Thoracic aorta (tissue), 2 donors: ENCODE measurements around the gene KAZN. TPM values are rescaled to one million over a fixed set of nuclear protein-coding genes. Genes with fewer than 3 reads are reported as not detected.

Experiments
- ATAC-seq: fragments of 150-250 bp; one replicate; pipeline ENCODE4 v1.8.0; 2017; ENCODE audit warnings: low read depth; ENCODE audit not compliant: insufficient number of reproducible peaks, low FRiP score
- DNase-seq: peaks from one replicate; pipeline ENCODE4 v3.0.0-alpha.2; 2020; ENCODE audit warnings: low spot score
- H3K27ac ChIP-seq, 2 donors: fragments of 200-600 bp; sonication (generic); 1 replicate in 1 of 2; 2 replicates in 1 of 2; pipeline ENCODE4 v1.5.1; 2016; ENCODE audit warnings: mild to moderate bottlenecking in 2 of 2, moderate library complexity in 2 of 2
- H3K27me3 ChIP-seq: fragments of 200-600 bp; sonication (generic); replicated peaks from 2 replicates; pipeline ENCODE4 v1.6.0; 2016; ENCODE audit warnings: mild to moderate bottlenecking; ENCODE audit not compliant: insufficient read depth
- H3K36me3 ChIP-seq: fragments of 200-600 bp; sonication (generic); one replicate; pipeline ENCODE4 v1.5.1; 2016
- H3K4me1 ChIP-seq, 2 donors: fragments of 200-600 bp; sonication (generic); 1 replicate in 1 of 2; 2 replicates in 1 of 2; pipeline versions ENCODE4 v1.5.1 to v1.6.0; 2016; ENCODE audit warnings: low read depth in 2 of 2, mild to moderate bottlenecking in 1 of 2; ENCODE audit not compliant: control insufficient read depth in 1 of 2
- H3K4me3 ChIP-seq: fragments of 200-600 bp; sonication (generic); 2 replicates; pipeline ENCODE4 v1.5.1; 2016; ENCODE audit warnings: mild to moderate bottlenecking
- H3K9me3 ChIP-seq: fragments of 200-600 bp; sonication (generic); 2 replicates; pipeline ENCODE4 v1.5.1; 2016
- CTCF ChIP-seq: fragments of 200-600 bp; sonication (generic); IDR thresholded peaks from one replicate; pipeline ENCODE4 v1.5.1; 2019; ENCODE audit warnings: antibody characterized with exemption
- total RNA-seq, 2 donors: library from RNA; depleted of rRNA; stranded (reverse); fragments of >200 nt; gene quantifications; one replicate each; pipeline versions ENCODE4 v1.1.0 to v1.2.3, GENCODE V29; 2016

KAZN gene
- total RNA-seq, 2 donors from 2014 or later = 17.4 to 30.3 TPM

DNA sequence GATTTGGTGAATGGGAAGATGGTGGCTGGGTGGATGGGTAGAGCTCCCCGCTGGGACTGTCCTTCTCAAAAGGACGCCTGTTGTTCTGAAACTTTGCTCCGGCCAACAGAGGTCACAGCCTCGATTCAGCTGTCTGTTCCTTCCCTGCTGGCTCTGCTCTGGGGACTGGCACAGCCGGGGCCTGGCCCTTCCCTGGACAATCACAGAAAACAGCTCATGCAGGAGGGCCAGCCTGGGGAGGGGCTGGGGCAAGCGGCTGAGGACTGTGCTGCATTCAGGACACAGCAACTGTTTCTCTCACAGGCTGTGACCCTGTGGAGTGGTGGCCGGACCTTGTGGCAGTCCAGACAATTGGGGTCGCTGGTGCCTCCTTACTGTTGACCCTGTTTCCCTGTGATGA lies 444.4 kb downstream of the KAZN start:
- H3K27me3 ChIP-seq = no peaks in the 10 kb centered on the region
- no peak for DNase-seq
- H3K4me3 ChIP-seq = no peak overlapping the region
- TF ChIP-seq CTCF = no peak
- ATAC-seq = no peak
- H3K27ac ChIP-seq = no peak overlapping the region
- no peaks in the 10 kb centered on the region for H3K36me3 ChIP-seq
- no peaks in the 10 kb centered on the region for H3K4me1 ChIP-seq
- H3K9me3 ChIP-seq = no peaks in the 10 kb centered on the region

GRCh38 chr1:15043934-15044333 lies 445.4 kb downstream of the KAZN start:
- Histone ChIP-seq H3K27ac (no peak overlapping the region), H3K4me1 (no peaks in the 10 kb centered on the region), H3K36me3 (no peaks in the 10 kb centered on the region), H3K4me3 (no peak overlapping the region), H3K27me3 (no peaks in the 10 kb centered on the region), H3K9me3 (no peaks in the 10 kb centered on the region)
- no peak for TF ChIP-seq CTCF
- DNase-seq (no peak), ATAC-seq (no peak)

- Histone ChIP-seq H3K27ac (no peak overlapping the region), H3K4me1 (no peaks in the 10 kb centered on the region), H3K36me3 (no peaks in the 10 kb centered on the region), H3K4me3 (no peak overlapping the region), H3K27me3 (no peaks in the 10 kb centered on the region), H3K9me3 (no peaks in the 10 kb centered on the region)
- DNase-seq (no peak), ATAC-seq (no peak)
- no peak for TF ChIP-seq CTCF
These were observed 446.6 kb downstream of the KAZN start for GRCh38 chr1:15045123-15045522.

DNA sequence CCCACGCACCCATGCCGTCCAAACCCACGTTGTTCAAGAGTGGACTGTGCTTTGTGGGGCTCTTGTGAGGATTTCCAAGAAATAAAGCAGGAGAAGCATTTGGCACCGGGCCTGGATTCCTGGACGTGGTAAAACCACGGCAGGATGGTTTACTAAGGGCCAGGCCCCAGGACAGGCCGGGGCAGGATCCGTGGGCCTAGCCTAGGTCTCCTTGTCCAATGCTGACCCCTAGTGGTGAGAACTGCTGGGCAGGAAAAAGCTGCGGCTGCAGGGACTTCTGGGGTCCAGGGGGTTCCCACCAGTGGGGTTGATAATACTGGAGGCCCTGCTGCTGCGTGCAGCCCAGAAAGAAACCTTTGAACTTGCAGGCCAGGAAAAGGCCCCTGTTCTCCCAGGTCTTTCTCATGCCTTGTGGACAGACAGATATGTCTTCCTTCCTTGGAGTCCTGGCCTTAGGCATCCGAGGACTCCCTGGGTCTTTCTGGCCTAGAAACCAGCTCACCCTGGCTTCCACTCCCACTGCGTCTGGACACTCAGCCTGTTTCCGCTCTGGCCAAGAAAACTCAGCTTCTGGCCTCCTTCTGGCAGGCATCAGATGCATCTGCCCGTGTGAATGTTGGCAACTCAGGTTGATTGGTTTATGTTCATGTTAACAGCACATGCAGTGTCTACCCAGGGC lies 448.1 kb downstream of the KAZN start:
- TF ChIP-seq CTCF = peak; percentile 92
- Histone ChIP-seq H3K4me3 (no peak overlapping the region), H3K27ac (no peak overlapping the region), H3K9me3 (no peaks in the 10 kb centered on the region), H3K4me1 (no peaks in the 10 kb centered on the region), H3K27me3 (no peaks in the 10 kb centered on the region), H3K36me3 (no peaks in the 10 kb centered on the region)
- ATAC-seq = peak; percentile 16
- DNase-seq = peak; percentile 11

- H3K4me1 ChIP-seq = no peaks in the 10 kb centered on the region
- no peak for TF ChIP-seq CTCF
- H3K27me3 ChIP-seq = no peaks in the 10 kb centered on the region
- DNase-seq (no peak), ATAC-seq (no peak)
- H3K9me3 ChIP-seq = no peaks in the 10 kb centered on the region
- H3K27ac ChIP-seq = no peak overlapping the region
- no peak overlapping the region for H3K4me3 ChIP-seq
- no peaks in the 10 kb centered on the region for H3K36me3 ChIP-seq
These were observed 448.8 kb downstream of the KAZN start for GRCh38 chr1:15047237-15047636.
